ENCODE results near the gene PTPN11. TPM values are rescaled to one million over a fixed set of nuclear protein-coding genes. Genes with fewer than 3 reads are reported as not detected.
"Not testable (repeated sequence)": the region's sequence is repeated elsewhere in the genome, so short reads cannot be mapped to it uniquely, and the experiment has no call there.

The PTPN11 gene
- total RNA-seq, 4 donors from 2014 or later: 61.6 to 88.0 (median 75.2) TPM

- no peak for DNase-seq (ENCODE audit: low spot score in 2 of 2)
- intact Hi-C loops (cut with DNase I; ENCODE audit: low total_unique reads): loop anchor here (10.0 kb wide), 1 partner anchor 294 kb away; no protein-coding TSS in a partner anchor
- TF ChIP-seq POLR2A (IDR thresholded peaks at IDR 0.05) (no peak), CTCF (IDR thresholded peaks at IDR 0.05) (no peak)
- 75 to 87% methylated on average over 4 of the region's 4 CpGs for WGBS, 2 donors
- no peak overlapping the region for H3K4me3 ChIP-seq (ENCODE audit: low read depth, poor library complexity, severe bottlenecking)
Observed at GRCh38 chr12:112389228-112389627, 29.5 kb upstream of the PTPN11 start.

GRCh38 chr12:112389922-112390654, 28.7 kb upstream of the PTPN11 start:
- not testable (repeated sequence) for H3K4me3 ChIP-seq (ENCODE audit: low read depth, poor library complexity, severe bottlenecking); DNase-seq (ENCODE audit: low spot score in 2 of 2)
- 88 to 93% methylated on average over 4 of the region's 4 CpGs for WGBS, 2 donors
- intact Hi-C loops (cut with DNase I; ENCODE audit: low total_unique reads): loop anchor here (10.0 kb wide), 1 partner anchor 295 kb away; no protein-coding TSS in a partner anchor

- WGBS, 2 donors: 76 to 87% methylated on average over 1 of the region's 1 CpG
- no peak overlapping the region for H3K4me3 ChIP-seq (ENCODE audit: low read depth, poor library complexity, severe bottlenecking)
- intact Hi-C loops (cut with DNase I; ENCODE audit: low total_unique reads): no loop called here
- DNase-seq (ENCODE audit: low spot score in 2 of 2): no peak
- TF ChIP-seq POLR2A (IDR thresholded peaks at IDR 0.05): no peak
Observed at GRCh38 chr12:112393328-112393727, 25.4 kb upstream of the PTPN11 start.

GRCh38 chr12:112401054-112401453, 17.7 kb upstream of the PTPN11 start:
- intact Hi-C loops (cut with DNase I; ENCODE audit: low total_unique reads): no loop called here
- peak in 1 of 2 donors; percentile 52 for DNase-seq (ENCODE audit: low spot score in 2 of 2)
- TF ChIP-seq POLR2A (IDR thresholded peaks at IDR 0.05) (no peak), CTCF (IDR thresholded peaks at IDR 0.05) (no peak)
- 88 to 91% methylated on average over 5 of the region's 5 CpGs for WGBS, 2 donors
- no peak overlapping the region for H3K4me3 ChIP-seq (ENCODE audit: low read depth, poor library complexity, severe bottlenecking)

GRCh38 chr12:112401903-112402498, 16.7 kb upstream of the PTPN11 start:
- no peak for DNase-seq (ENCODE audit: low spot score in 2 of 2)
- WGBS, 2 donors: 58 to 61% methylated on average over 5 of the region's 5 CpGs
- no peak overlapping the region for H3K4me3 ChIP-seq (ENCODE audit: low read depth, poor library complexity, severe bottlenecking)
- TF ChIP-seq POLR2A (IDR thresholded peaks at IDR 0.05): no peak
- TF ChIP-seq CTCF (IDR thresholded peaks at IDR 0.05): no peak
- intact Hi-C loops (cut with DNase I; ENCODE audit: low total_unique reads): no loop called here

- WGBS, 2 donors: 79 to 81% methylated on average over 11 of the region's 11 CpGs
Observed at GRCh38 chr12:112406519-112407488, 11.9 kb upstream of the PTPN11 start.

GRCh38 chr12:112407683-112408082, 11.1 kb upstream of the PTPN11 start:
- H3K4me3 ChIP-seq (ENCODE audit: low read depth, poor library complexity, severe bottlenecking); intact Hi-C loops (cut with DNase I; ENCODE audit: low total_unique reads): not testable (repeated sequence)
- 79 to 81% methylated on average over 6 of the region's 6 CpGs for WGBS, 2 donors
- DNase-seq (ENCODE audit: low spot score in 2 of 2): peak in 1 of 2 donors; percentile 18

More at GRCh38 chr12:112406519-112407488, 11.9 kb upstream of the PTPN11 start:
- H3K4me3 ChIP-seq (ENCODE audit: low read depth, poor library complexity, severe bottlenecking): no peak overlapping the region
- intact Hi-C loops (cut with DNase I; ENCODE audit: low total_unique reads): no loop called here
- peak in 1 of 2 donors; percentile 62 for DNase-seq (ENCODE audit: low spot score in 2 of 2)
- TF ChIP-seq CTCF (IDR thresholded peaks at IDR 0.05): no peak

Measured in lower leg skin (tissue), 4 donors.